A673 (cell line): ENCODE measurements around the gene PMPCA.

Experiments used
- EZH2 ChIP-seq: fragments of 200-600 bp; sonication (generic); IDR thresholded peaks from 2 replicates; pipeline ENCODE4 v1.6.1; 2017; ENCODE audit warnings: borderline replicate concordance, low read depth, mild to moderate bottlenecking, mixed read lengths, antibody characterized with exemption, low read length; ENCODE audit not compliant: poor library complexity, severe bottlenecking
- TF ChIP-seq, protein P1 (sequence below): fragments of 300-800, 200-600 bp; sonication (generic); conservative IDR thresholded peaks from 2 replicates; pipeline ENCODE4 v1.5.1; 2017; ENCODE audit warnings: low read depth, mild to moderate bottlenecking, antibody characterized with exemption, low read length, moderate library complexity, mixed read lengths

DNA sequence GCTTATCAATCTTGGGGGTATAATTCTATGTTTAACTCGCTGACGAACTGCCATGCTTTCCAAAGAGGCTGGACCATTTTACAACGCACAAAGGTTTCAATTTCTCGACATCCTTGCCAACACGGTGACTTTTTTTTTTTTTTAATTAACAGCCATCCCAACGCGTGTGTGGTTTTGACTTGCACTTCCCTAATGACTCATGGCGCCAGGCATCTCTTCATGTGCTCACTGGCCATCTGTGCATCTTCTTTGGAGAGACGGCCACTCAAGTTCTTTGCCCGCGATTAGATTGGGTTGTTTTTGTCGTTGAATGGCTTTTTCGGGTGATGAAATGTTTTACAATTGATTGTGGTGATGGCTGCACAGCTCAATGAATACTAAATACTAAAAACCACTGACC lies 24.4 kb upstream of the PMPCA start:
- TF ChIP-seq, protein P1, sequence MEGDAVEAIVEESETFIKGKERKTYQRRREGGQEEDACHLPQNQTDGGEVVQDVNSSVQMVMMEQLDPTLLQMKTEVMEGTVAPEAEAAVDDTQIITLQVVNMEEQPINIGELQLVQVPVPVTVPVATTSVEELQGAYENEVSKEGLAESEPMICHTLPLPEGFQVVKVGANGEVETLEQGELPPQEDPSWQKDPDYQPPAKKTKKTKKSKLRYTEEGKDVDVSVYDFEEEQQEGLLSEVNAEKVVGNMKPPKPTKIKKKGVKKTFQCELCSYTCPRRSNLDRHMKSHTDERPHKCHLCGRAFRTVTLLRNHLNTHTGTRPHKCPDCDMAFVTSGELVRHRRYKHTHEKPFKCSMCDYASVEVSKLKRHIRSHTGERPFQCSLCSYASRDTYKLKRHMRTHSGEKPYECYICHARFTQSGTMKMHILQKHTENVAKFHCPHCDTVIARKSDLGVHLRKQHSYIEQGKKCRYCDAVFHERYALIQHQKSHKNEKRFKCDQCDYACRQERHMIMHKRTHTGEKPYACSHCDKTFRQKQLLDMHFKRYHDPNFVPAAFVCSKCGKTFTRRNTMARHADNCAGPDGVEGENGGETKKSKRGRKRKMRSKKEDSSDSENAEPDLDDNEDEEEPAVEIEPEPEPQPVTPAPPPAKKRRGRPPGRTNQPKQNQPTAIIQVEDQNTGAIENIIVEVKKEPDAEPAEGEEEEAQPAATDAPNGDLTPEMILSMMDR, result no peak
- no peak for TF ChIP-seq EZH2
